OCI-LY3 (cell line): ENCODE measurements around the gene ORC6.

Experiments
- CTCF ChIP-seq: fragments of 200-600, 300-600 bp; sonication (generic); IDR thresholded peaks from 2 replicates; pipeline ENCODE4 v1.5.1; 2014; ENCODE audit warnings: antibody characterized with exemption, low read length, low read depth
- EZH2phosphoT487 ChIP-seq: fragments of 200-600 bp; shearing (Covaris generic); IDR thresholded peaks from 2 replicates; pipeline ENCODE4 v1.6.1; 2018; ENCODE audit warnings: antibody characterized with exemption, mixed run types, low read depth

- TF ChIP-seq CTCF (no peak), EZH2phosphoT487 (no peak)
Observed at GRCh38 chr16:46687486-46687885, 2.0 kb upstream of the ORC6 start.
